Spleen (tissue), 11 donors: Measurements from ENCODE around the gene SLIT3. TPM values are rescaled to one million over a fixed set of nuclear protein-coding genes. Genes with fewer than 3 reads are reported as not detected.

Experiments
- DNase-seq: peaks from one replicate; pipeline ENCODE4 v3.0.0-alpha.2; 2020
- H3K27ac ChIP-seq, 8 donors: fragments of 200-600 bp; sonication (generic) in 7 of 8; 1 replicate in 4 of 8; 2 replicates in 4 of 8; pipeline versions ENCODE4 v1.5.0 to v1.8.0; 2016 to 2021; ENCODE audit warnings: inconsistent platforms in 4 of 8, mild to moderate bottlenecking in 4 of 8, moderate library complexity in 1 of 8
- H3K27me3 ChIP-seq, 7 donors: fragments of 200-600 bp; sonication (generic) in 6 of 7; replicated peaks in 1 of 7; 1 replicate in 4 of 7; 2 replicates in 3 of 7; pipeline versions ENCODE4 v1.5.0 to v1.8.0; 2016 to 2021; ENCODE audit warnings: inconsistent platforms in 3 of 7, mild to moderate bottlenecking in 1 of 7
- H3K36me3 ChIP-seq, 6 donors: fragments of 200-600 bp; sonication (generic) in 5 of 6; 1 replicate in 4 of 6; 2 replicates in 2 of 6; pipeline versions ENCODE4 v1.5.0 to v1.8.0; 2016 to 2021; ENCODE audit warnings: inconsistent platforms in 2 of 6
- H3K4me1 ChIP-seq, 6 donors: fragments of 200-600 bp; sonication (generic) in 5 of 6; 1 replicate in 3 of 6; 2 replicates in 3 of 6; pipeline versions ENCODE4 v1.5.0 to v1.8.0; 2016 to 2021; ENCODE audit warnings: inconsistent platforms in 3 of 6
- H3K4me3 ChIP-seq, 8 donors: fragments of 200-600 bp; sonication (generic) in 7 of 8; 1 replicate in 4 of 8; 2 replicates in 4 of 8; pipeline versions ENCODE4 v1.5.0 to v1.8.0; 2016 to 2021; ENCODE audit warnings: inconsistent platforms in 4 of 8, mild to moderate bottlenecking in 4 of 8, moderate library complexity in 2 of 8
- H3K9me3 ChIP-seq, 8 donors: fragments of 200-600 bp; sonication (generic) in 7 of 8; 1 replicate in 4 of 8; 2 replicates in 4 of 8; pipeline versions ENCODE4 v1.5.0 to v1.8.0; 2016 to 2021; ENCODE audit warnings: inconsistent platforms in 4 of 8
- POLR2A ChIP-seq, 3 donors: fragments of 450-650 bp; IDR thresholded peaks; one replicate each; pipeline ENCODE4 v1.5.1; 2017; ENCODE audit warnings: antibody characterized with exemption in 3 of 3, mild to moderate bottlenecking in 1 of 3
- POLR2AphosphoS5 ChIP-seq, 3 donors: sonication (generic); formaldehyde crosslinking; IDR thresholded peaks; one replicate each; pipeline ENCODE4 v1.5.1; 2017; ENCODE audit warnings: antibody characterized with exemption in 3 of 3
- WGBS, 5 donors: extraction: QIAGEN DNeasy Blood & Tissue Kit in 3 of 5; methylation state at CpG; one replicate each; pipeline versions ENCODE4 v1.1.5 to v1.1.7; 2013 to 2018; 5-methylcytosine and 5-hydroxymethylcytosine counted together
- intact Hi-C: fragments of 100-400 bp; cut with DNase I; formaldehyde crosslinking; loops from one replicate; pipeline ENCODE4 v1.15.0; 2023; ENCODE audit warnings: low total_unique reads
- polyA plus RNA-seq, 3 donors: library from polyadenylated mRNA; stranded (reverse); fragments of 200-250 nt; gene quantifications; one replicate each; pipeline ENCODE4 v1.2.1, GENCODE V29; 2013
- total RNA-seq, 7 donors: library from RNA; depleted of rRNA in 3 of 7; stranded (reverse); fragments of >200 nt in 3 of 7; fragmentation: NEBNext Ultra II Directional in 4 of 7; extraction: Animal tissue kit (Norgen Biotek cat#: 25700) in 4 of 7; gene quantifications; one replicate each; pipeline versions ENCODE4 v1.1.0 to v1.2.1, GENCODE V29; 2016 to 2021
- TF ChIP-seq, protein P1 (sequence below), 11 experiments: fragments of 200-600 bp in 7 of 11; fragments of 450-650 bp in 4 of 11; sonication (generic) in 4 of 11; IDR thresholded peaks in 8 of 11; conservative IDR thresholded peaks in 3 of 11; 1 replicate in 7 of 11; 2 replicates in 4 of 11; pipeline versions ENCODE4 v1.4.0 to v1.8.0; 2016 to 2021; ENCODE audit warnings: antibody characterized with exemption in 11 of 11, inconsistent platforms in 4 of 11, mild to moderate bottlenecking in 1 of 11
- donor health status: healthy with polysubstance abuse.
- donor health status: DM: no; HTN: no; CAD: no; lungs with moderate emphysema.
- donor health status: DM: no; HTN: no; CAD: no.
- donor health status: Bipolar disorder and iron deficiency.
- donor health status: healthy.
- donor health status: DM: no; HTN: no; CAD: no.
- donor health status: DM: yes; HTN: yes; CAD: no.

Gene SLIT3
- total and polyA plus RNA-seq, 10 donors = 0.33 to 54.0 (median 13.2) TPM

DNA sequence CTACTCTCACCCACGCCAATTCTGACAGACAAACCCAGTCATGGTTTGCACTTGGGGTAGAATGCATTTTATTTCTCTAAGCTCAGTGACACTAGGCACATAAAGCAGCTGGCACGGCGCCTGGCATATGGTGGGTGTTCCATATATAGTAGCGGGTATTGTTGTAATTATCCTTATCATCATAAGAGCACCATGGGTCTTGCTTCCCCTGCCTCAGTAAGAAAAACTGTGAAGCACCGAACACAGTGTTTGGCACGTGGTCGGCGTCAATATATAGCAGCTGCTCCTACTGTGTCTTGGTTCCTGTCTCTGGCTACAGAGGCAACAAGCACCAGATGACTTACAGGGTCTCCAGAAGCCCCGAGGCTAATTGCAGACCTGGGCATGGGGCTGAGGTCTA lies 527.7 kb downstream of the SLIT3 start:
- DNase-seq = no peak
- Histone ChIP-seq H3K4me1 (no peaks in the 10 kb centered on the region), H3K36me3 (no peaks in the 10 kb centered on the region), H3K27ac (no peak overlapping the region), H3K9me3 (peaks cover 0 to 2% (median under 1%) of the 10 kb centered on the region in 8 donors), H3K27me3 (peaks cover 0 to 6% (median 0%) of the 10 kb centered on the region in 7 donors), H3K4me3 (no peak overlapping the region)
- intact Hi-C loops = no loop called here
- no peak for TF ChIP-seq POLR2A (IDR thresholded peaks at IDR 0.05)
- TF ChIP-seq, protein P1, sequence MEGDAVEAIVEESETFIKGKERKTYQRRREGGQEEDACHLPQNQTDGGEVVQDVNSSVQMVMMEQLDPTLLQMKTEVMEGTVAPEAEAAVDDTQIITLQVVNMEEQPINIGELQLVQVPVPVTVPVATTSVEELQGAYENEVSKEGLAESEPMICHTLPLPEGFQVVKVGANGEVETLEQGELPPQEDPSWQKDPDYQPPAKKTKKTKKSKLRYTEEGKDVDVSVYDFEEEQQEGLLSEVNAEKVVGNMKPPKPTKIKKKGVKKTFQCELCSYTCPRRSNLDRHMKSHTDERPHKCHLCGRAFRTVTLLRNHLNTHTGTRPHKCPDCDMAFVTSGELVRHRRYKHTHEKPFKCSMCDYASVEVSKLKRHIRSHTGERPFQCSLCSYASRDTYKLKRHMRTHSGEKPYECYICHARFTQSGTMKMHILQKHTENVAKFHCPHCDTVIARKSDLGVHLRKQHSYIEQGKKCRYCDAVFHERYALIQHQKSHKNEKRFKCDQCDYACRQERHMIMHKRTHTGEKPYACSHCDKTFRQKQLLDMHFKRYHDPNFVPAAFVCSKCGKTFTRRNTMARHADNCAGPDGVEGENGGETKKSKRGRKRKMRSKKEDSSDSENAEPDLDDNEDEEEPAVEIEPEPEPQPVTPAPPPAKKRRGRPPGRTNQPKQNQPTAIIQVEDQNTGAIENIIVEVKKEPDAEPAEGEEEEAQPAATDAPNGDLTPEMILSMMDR (IDR thresholded peaks at IDR 0.05 in 8 of 11, conservative IDR thresholded peaks at IDR 0.05 in 3 of 11) = no peak
- no peak for TF ChIP-seq POLR2AphosphoS5 (IDR thresholded peaks at IDR 0.05)
- WGBS, 5 donors = 85 to 89% (median 87%) methylated on average over 9 of the region's 9 CpGs

DNA sequence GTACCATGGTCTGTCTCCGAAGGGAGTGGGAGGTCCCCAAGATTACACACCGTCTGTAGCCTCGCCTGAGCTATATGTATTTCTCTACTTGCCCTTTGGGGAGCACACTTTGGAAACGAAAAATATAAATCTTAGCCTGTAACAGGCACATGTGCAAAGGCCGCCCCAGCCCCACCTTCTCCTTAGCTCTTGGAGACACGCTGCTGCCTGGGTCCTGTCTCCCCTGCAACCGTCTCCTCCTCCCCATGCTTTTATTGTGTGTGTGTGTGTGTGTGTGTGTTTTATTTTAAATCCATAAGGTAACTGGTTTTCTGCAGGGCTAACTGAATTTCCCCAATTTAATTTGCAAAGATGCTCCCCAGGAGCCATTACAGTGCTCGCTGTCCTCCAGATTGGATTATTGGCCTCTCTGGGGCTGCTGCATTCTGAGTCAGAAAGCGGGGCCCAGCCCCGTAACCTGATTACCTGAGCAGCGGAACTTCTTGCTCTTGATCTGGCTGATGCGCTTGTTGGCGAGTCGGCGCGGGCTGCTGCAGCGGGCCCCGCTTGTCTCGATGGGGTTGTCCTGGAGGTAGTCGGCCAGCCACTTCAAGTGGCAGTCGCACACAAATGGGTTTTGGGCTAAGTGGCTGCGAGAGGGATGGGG lies 528.5 kb downstream of the SLIT3 start:
- peaks cover 0 to 6% (median 0%) of the 10 kb centered on the region in 7 donors for H3K27me3 ChIP-seq
- H3K27ac ChIP-seq = no peak overlapping the region
- H3K9me3 ChIP-seq = peaks cover 0 to 9% (median 2%) of the 10 kb centered on the region in 8 donors
- intact Hi-C loops = no loop called here
- TF ChIP-seq POLR2AphosphoS5 (IDR thresholded peaks at IDR 0.05) = no peak
- no peak for TF ChIP-seq POLR2A (IDR thresholded peaks at IDR 0.05)
- TF ChIP-seq, protein P1 (IDR thresholded peaks at IDR 0.05 in 8 of 11, conservative IDR thresholded peaks at IDR 0.05 in 3 of 11) = no peak
- H3K36me3 ChIP-seq = no peaks in the 10 kb centered on the region
- no peak for DNase-seq
- H3K4me3 ChIP-seq = no peak overlapping the region
- WGBS, 5 donors = 88 to 93% (median 89%) methylated on average over 18 to 22 of the region's 22 CpGs
- H3K4me1 ChIP-seq = no peaks in the 10 kb centered on the region

DNA sequence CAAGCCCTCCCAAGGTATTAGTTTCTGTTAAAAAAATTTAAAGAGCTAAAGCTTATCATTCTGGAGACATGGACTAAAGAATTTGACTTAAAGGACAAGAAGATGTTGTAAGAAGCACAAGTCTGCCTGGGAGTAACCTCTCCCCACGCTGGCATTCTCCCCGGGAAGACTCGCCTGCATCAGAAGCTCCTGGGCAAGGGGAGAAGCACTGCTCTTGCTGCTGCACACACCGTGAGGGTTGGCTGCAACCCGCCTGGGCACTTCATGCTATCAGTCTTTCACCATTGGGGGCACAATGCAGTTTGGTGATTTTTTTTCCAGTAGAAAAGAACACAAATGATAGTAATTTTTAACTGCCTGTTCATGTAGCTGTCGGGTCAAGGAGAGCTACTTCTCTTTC lies 529.3 kb downstream of the SLIT3 start:
- H3K27me3 ChIP-seq = peaks cover 0 to 6% (median 0%) of the 10 kb centered on the region in 7 donors
- intact Hi-C loops = no loop called here
- peaks cover 0 to 10% (median 2%) of the 10 kb centered on the region in 8 donors for H3K9me3 ChIP-seq
- H3K27ac ChIP-seq = no peak overlapping the region
- no peaks in the 10 kb centered on the region for H3K4me1 ChIP-seq
- H3K36me3 ChIP-seq = no peaks in the 10 kb centered on the region
- no peak for DNase-seq
- TF ChIP-seq, protein P1 (IDR thresholded peaks at IDR 0.05 in 8 of 11, conservative IDR thresholded peaks at IDR 0.05 in 3 of 11) = no peak
- TF ChIP-seq POLR2A (IDR thresholded peaks at IDR 0.05) = no peak
- no peak for TF ChIP-seq POLR2AphosphoS5 (IDR thresholded peaks at IDR 0.05)
- no peak overlapping the region for H3K4me3 ChIP-seq
- 73 to 89% (median 86%) methylated on average over 6 of the region's 6 CpGs for WGBS, 5 donors

DNA sequence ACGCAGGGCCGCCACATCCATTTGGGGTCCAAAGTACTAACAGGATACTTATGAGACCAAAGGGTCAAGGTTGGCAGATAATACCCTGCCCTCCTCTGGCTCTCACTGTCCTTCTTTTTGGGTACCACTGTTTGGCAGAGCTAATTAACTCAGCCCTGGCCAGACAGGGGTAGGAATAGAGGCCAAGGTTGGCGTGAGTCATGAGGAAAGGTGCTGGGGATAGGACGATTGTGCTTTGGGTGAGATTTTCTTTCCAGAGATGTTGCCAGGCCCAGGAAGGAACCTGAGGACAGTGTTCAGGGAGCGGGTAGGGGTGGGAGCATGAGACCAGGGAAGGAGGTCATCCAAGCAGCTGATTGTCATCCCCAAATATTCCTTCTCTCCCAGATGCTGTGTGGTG lies 529.9 kb downstream of the SLIT3 start:
- H3K27me3 ChIP-seq = peaks cover 0 to 6% (median 0%) of the 10 kb centered on the region in 7 donors
- H3K4me3 ChIP-seq = no peak overlapping the region
- H3K4me1 ChIP-seq = no peaks in the 10 kb centered on the region
- H3K36me3 ChIP-seq = no peaks in the 10 kb centered on the region
- peaks cover 0 to 10% (median 2%) of the 10 kb centered on the region in 8 donors for H3K9me3 ChIP-seq
- whole genome bisulfite sequencing, 5 donors = 73 to 97% (median 80%) methylated on average over 5 of the region's 5 CpGs
- TF ChIP-seq POLR2AphosphoS5 (IDR thresholded peaks at IDR 0.05) (no peak), POLR2A (IDR thresholded peaks at IDR 0.05) (no peak)
- TF ChIP-seq, protein P1 (IDR thresholded peaks at IDR 0.05 in 8 of 11, conservative IDR thresholded peaks at IDR 0.05 in 3 of 11) = no peak
- no peak overlapping the region for H3K27ac ChIP-seq
- intact Hi-C loops = no loop called here
- DNase-seq = no peak
